MV-4-11 (cell line): Measurements from ENCODE around the gene MOB3B.

Experiments used
- DNase-seq: peaks from one replicate; lab custom pipeline; 2025; lab: John Stamatoyannopoulos, UW

MOB3B gene

GRCh38 chr9:27529316-27530278 is at the start of gene MOB3B:
TSS of gene MOB3B (minus strand) at chr9:27529814. CDS start at chr9:27455550, 74,264 bp downstream.
- peak; percentile 31 for DNase-seq

- DNase-seq: peak; percentile 100
Measured at GRCh38 chr9:27573634-27574590, 44.3 kb upstream of the MOB3B start.

GRCh38 chr9:27572918-27573633 is 43.5 kb upstream of the MOB3B start, which contains the start of gene C9orf72:
TSS of gene C9orf72 (minus strand) at chr9:27573481. CDS start at chr9:27567120, 6,361 bp downstream.
- no peak for DNase-seq

GRCh38 chr9:27572566-27572917 is 42.9 kb upstream of the MOB3B start:
- peak; percentile 83 for DNase-seq

GRCh38 chr9:27572061-27572460 is 42.4 kb upstream of the MOB3B start:
- DNase-seq: no peak

GRCh38 chr9:27571011-27571410 is 41.4 kb upstream of the MOB3B start:
- peak; percentile 12 for DNase-seq

GRCh38 chr9:27569406-27569805 is 39.8 kb upstream of the MOB3B start:
- DNase-seq: no peak

- DNase-seq: peak; percentile 21
Measured at GRCh38 chr9:27566118-27566517, 36.5 kb upstream of the MOB3B start.

GRCh38 chr9:27565696-27566095 is 36.1 kb upstream of the MOB3B start:
- peak; percentile 9 for DNase-seq

GRCh38 chr9:27564670-27565069 is 35.1 kb upstream of the MOB3B start:
- DNase-seq: peak; percentile 88

- DNase-seq: peak; percentile 76
Measured at GRCh38 chr9:27563738-27564430, 34.3 kb upstream of the MOB3B start.

- DNase-seq: no peak
Measured at GRCh38 chr9:27561685-27562084, 32.1 kb upstream of the MOB3B start.

- DNase-seq: no peak
Measured at GRCh38 chr9:27560457-27560856, 30.8 kb upstream of the MOB3B start.

- no peak for DNase-seq
Measured at GRCh38 chr9:27558307-27558706, 28.7 kb upstream of the MOB3B start.

- no peak for DNase-seq
Measured at GRCh38 chr9:27556470-27556869, 26.9 kb upstream of the MOB3B start.

GRCh38 chr9:27554712-27555111 is 25.1 kb upstream of the MOB3B start:
- DNase-seq: no peak

- no peak for DNase-seq
Measured at GRCh38 chr9:27549196-27549755, 19.7 kb upstream of the MOB3B start.

GRCh38 chr9:27548055-27548741 is 18.6 kb upstream of the MOB3B start:
- DNase-seq: peak; percentile 38

GRCh38 chr9:27545471-27545870 is 15.9 kb upstream of the MOB3B start:
- no peak for DNase-seq

GRCh38 chr9:27542508-27542907 is 12.9 kb upstream of the MOB3B start:
- no peak for DNase-seq
